OCI-LY3 (cell line): ENCODE data around the gene F12.
"Not testable (repeated sequence)": the region's sequence is repeated elsewhere in the genome, so short reads cannot be mapped to it uniquely, and the experiment has no call there.

Experiments
- H2AFZ ChIP-seq: fragments of 200-600, 300-600 bp; shearing (Covaris generic); 2 replicates; pipeline ENCODE4 v1.6.0; 2014; ENCODE audit warnings: antibody characterized with exemption, low read depth, low read length
- H3K27ac ChIP-seq: fragments of 200-600, 300-600 bp; sonication (generic); 2 replicates; pipeline ENCODE4 v1.5.1; 2014; ENCODE audit warnings: mild to moderate bottlenecking, low read length, moderate library complexity, mixed read lengths
- H3K27me3 ChIP-seq: fragments of 200-600, 300-600 bp; sonication (generic); 2 replicates; pipeline ENCODE4 v1.6.1; 2014; ENCODE audit warnings: low read depth, low read length, mixed read lengths
- H3K36me3 ChIP-seq: fragments of 200-600, 300-600 bp; sonication (generic); replicated peaks from 2 replicates; pipeline ENCODE3; 2014; ENCODE audit warnings: low read depth, low read length, mixed read lengths
- H3K4me1 ChIP-seq: fragments of 300-600, 200-600 bp; sonication (generic); 2 replicates; pipeline ENCODE4 v1.6.1; 2014; ENCODE audit warnings: low read length, mixed read lengths
- H3K4me2 ChIP-seq: fragments of 200-600, 300-600 bp; sonication (generic); 2 replicates; pipeline ENCODE4 v1.6.1; 2014; ENCODE audit warnings: low read length, mixed read lengths
- H3K4me3 ChIP-seq: fragments of 300-600, 200-600 bp; sonication (generic); 2 replicates; pipeline ENCODE4 v1.5.1; 2014; ENCODE audit warnings: antibody characterized with exemption, mild to moderate bottlenecking, low read length, moderate library complexity
- H3K79me2 ChIP-seq: fragments of 300-600, 200-600 bp; shearing (Covaris generic); 2 replicates; pipeline ENCODE4 v1.6.1; 2014; ENCODE audit warnings: mild to moderate bottlenecking, low read length, mixed read lengths
- H3K9ac ChIP-seq: fragments of 300-600, 200-600 bp; shearing (Covaris generic); 2 replicates; pipeline ENCODE4 v1.6.0; 2014; ENCODE audit warnings: mild to moderate bottlenecking, low read length, moderate library complexity
- H3K9me3 ChIP-seq: fragments of 200-600, 300-600 bp; shearing (Covaris generic); 2 replicates; pipeline ENCODE4 v1.6.1; 2014; ENCODE audit warnings: low read length, mixed read lengths; ENCODE audit not compliant: insufficient read depth
- H4K20me1 ChIP-seq: fragments of 200-600, 300-600 bp; sonication (generic); 2 replicates; pipeline ENCODE4 v1.6.1; 2016; ENCODE audit warnings: low read length, mixed read lengths; ENCODE audit not compliant: insufficient read depth
- EZH2phosphoT487 ChIP-seq: fragments of 200-600 bp; shearing (Covaris generic); IDR thresholded peaks from 2 replicates; pipeline ENCODE4 v1.6.1; 2018; ENCODE audit warnings: antibody characterized with exemption, mixed run types, low read depth
- TF ChIP-seq, protein P1 (sequence below): fragments of 200-600, 300-600 bp; sonication (generic); IDR thresholded peaks from 2 replicates; pipeline ENCODE4 v1.5.1; 2014; ENCODE audit warnings: antibody characterized with exemption, low read length, low read depth

Gene F12

DNA sequence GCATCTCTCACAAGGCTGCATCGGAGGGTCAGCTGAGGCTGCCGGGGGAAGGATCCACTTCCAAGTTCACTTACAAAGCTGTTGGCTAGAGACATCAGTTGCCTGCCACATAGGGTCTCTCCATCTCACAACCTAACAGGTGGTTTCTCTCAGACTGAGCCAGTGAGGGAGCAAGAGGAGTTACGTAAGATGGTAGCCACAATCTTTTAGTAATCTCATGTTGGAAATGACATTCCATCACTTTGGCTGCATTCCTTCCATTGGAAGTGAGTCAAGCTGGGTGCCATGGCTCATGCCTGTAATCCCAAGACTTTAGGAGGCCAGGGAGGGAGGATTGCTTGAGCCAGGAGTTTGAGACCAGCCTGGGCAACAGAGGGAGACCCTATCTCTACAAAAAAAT lies 9.7 kb upstream of the F12 start:
- H3K27ac ChIP-seq, result no peak overlapping the region
- H3K9ac ChIP-seq, result no peak overlapping the region
- H3K27me3 ChIP-seq, result no peaks in the 10 kb centered on the region
- no peaks in the 10 kb centered on the region for H3K4me1 ChIP-seq
- no peak for TF ChIP-seq EZH2phosphoT487
- TF ChIP-seq, protein P1, sequence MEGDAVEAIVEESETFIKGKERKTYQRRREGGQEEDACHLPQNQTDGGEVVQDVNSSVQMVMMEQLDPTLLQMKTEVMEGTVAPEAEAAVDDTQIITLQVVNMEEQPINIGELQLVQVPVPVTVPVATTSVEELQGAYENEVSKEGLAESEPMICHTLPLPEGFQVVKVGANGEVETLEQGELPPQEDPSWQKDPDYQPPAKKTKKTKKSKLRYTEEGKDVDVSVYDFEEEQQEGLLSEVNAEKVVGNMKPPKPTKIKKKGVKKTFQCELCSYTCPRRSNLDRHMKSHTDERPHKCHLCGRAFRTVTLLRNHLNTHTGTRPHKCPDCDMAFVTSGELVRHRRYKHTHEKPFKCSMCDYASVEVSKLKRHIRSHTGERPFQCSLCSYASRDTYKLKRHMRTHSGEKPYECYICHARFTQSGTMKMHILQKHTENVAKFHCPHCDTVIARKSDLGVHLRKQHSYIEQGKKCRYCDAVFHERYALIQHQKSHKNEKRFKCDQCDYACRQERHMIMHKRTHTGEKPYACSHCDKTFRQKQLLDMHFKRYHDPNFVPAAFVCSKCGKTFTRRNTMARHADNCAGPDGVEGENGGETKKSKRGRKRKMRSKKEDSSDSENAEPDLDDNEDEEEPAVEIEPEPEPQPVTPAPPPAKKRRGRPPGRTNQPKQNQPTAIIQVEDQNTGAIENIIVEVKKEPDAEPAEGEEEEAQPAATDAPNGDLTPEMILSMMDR, result no peak
- no peaks in the 10 kb centered on the region for H3K9me3 ChIP-seq
- H3K36me3 ChIP-seq, result no peaks in the 10 kb centered on the region
- H3K4me3 ChIP-seq, result no peak overlapping the region
- H3K4me2 ChIP-seq, result no peak overlapping the region
- H4K20me1 ChIP-seq, result no peaks in the 10 kb centered on the region
- no peak overlapping the region for H2AFZ ChIP-seq
- H3K79me2 ChIP-seq, result no peaks in the 10 kb centered on the region

DNA sequence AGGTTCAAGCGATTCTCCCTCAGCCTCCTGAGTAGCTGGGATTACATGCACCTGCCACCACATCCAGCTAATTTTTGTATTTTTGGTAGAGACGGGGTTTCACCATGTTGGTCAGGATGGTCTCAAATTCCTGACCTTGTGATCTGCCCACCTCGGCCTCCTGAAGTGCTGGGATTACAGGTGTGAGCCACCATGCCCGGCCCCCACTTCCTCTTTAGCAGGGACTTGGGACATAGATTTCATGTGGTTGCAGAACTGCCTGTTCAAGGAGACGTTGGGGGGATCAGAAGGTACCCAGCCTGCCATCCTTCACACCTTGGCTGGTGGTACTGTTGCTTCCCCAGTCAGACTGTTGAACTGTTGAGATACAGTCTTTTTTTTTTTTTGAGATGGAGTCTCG lies 7.7 kb upstream of the F12 start:
- not testable (repeated sequence) for H3K27me3 ChIP-seq, H3K79me2 ChIP-seq, H3K36me3 ChIP-seq, H3K4me2 ChIP-seq, H4K20me1 ChIP-seq, H3K27ac ChIP-seq, H3K9me3 ChIP-seq, H3K9ac ChIP-seq, H3K4me3 ChIP-seq, H3K4me1 ChIP-seq, H2AFZ ChIP-seq

- no peak overlapping the region for H2AFZ ChIP-seq
- no peaks in the 10 kb centered on the region for H3K9me3 ChIP-seq
- no peak for TF ChIP-seq EZH2phosphoT487
- TF ChIP-seq, protein P1, result no peak
Observed at GRCh38 chr5:177414481-177414880, 5.1 kb upstream of the F12 start.

GRCh38 chr5:177412603-177413233 lies 3.4 kb upstream of the F12 start:
- H2AFZ ChIP-seq, result 0 out of 2 replicates have a peak overlapping the region, but pooled peaks have one; percentile 20

More at GRCh38 chr5:177414481-177414880, 5.1 kb upstream of the F12 start:
- no peaks in the 10 kb centered on the region for H3K79me2 ChIP-seq
- H4K20me1 ChIP-seq, result no peaks in the 10 kb centered on the region
- no peak overlapping the region for H3K4me2 ChIP-seq
- no peaks in the 10 kb centered on the region for H3K36me3 ChIP-seq
- H3K27me3 ChIP-seq, result 0 out of 2 replicates have a peak, but pooled peaks cover 5% of the 10 kb centered on the region
- H3K9ac ChIP-seq, result no peak overlapping the region
- H3K27ac ChIP-seq, result no peak overlapping the region
- no peak overlapping the region for H3K4me3 ChIP-seq
- peaks cover 9% of the 10 kb centered on the region for H3K4me1 ChIP-seq

More at GRCh38 chr5:177412603-177413233, 3.4 kb upstream of the F12 start:
- Histone ChIP-seq H3K27me3 (0 out of 2 replicates have a peak, but pooled peaks cover 5% of the 10 kb centered on the region), H3K36me3 (no peaks in the 10 kb centered on the region), H3K9me3 (no peaks in the 10 kb centered on the region), H3K4me3 (peak overlapping the region; percentile 32), H3K9ac (no peak overlapping the region), H3K79me2 (no peaks in the 10 kb centered on the region), H3K4me1 (peaks cover 9% of the 10 kb centered on the region), H4K20me1 (no peaks in the 10 kb centered on the region), H3K4me2 (peak overlapping the region; percentile 55), H3K27ac (no peak overlapping the region)
- TF ChIP-seq, protein P1, result no peak
- TF ChIP-seq EZH2phosphoT487, result no peak
